Measurements from ENCODE around the gene FBXO11. TPM values are rescaled to one million over a fixed set of nuclear protein-coding genes. Genes with fewer than 3 reads are reported as not detected.

Gene FBXO11
- total RNA-seq, 1 donor: 57.9 TPM

DNA sequence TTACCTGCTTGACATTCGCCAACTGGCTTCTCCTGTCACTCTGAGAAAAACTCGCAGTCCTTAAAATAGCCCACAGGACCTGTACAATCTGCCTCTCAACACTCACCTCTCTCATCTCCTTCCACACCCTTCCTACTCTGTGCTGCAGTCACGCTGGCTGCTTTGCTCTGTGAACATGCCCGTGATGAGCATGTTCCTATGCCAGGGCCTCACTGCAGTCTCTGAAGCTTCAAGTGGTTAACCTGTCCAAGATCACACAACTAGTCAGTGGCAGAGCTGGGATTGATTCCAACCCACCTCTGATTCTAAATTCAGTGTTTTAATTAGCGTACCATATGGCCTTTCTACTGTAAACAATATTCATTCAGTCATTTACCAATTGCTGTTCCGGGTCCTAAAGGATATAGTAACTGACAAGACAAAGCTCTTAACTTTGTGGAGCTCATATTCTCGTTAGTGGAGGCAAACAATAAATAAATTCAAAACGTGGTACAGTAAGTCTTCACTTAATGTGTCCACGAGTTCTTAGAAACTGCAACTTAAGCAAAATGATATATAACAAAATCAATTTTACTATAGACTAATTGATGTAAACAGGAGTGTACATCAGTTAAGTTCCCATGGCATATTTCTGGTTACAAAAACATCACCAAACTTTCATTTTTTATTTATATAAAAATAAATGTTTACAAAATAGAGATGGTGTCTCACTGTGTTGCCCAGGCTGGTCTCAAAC, 38.9 kb upstream of the FBXO11 start:
- Histone ChIP-seq H3K4me1 (ENCODE audit: insufficient read depth, low read length) (no peaks in the 10 kb centered on the region), H3K27me3 (ENCODE audit: insufficient read depth, low read length) (no peaks in the 10 kb centered on the region), H3K9me3 (ENCODE audit: low read depth, low read length) (no peaks in the 10 kb centered on the region), H3K4me2 (ENCODE audit: insufficient read depth, low read length) (no peak overlapping the region), H4K20me1 (ENCODE audit: insufficient read depth, low read length) (no peaks in the 10 kb centered on the region), H3K27ac (ENCODE audit: low read depth, low read length) (no peak overlapping the region), H2AFZ (ENCODE audit: low read length) (no peak overlapping the region), H3K79me2 (ENCODE audit: insufficient read depth, low read length) (no peaks in the 10 kb centered on the region), H3K4me3 (ENCODE audit: insufficient read depth, low read length) (no peak overlapping the region), H3K36me3 (ENCODE audit: insufficient read depth, low read length) (no peaks in the 10 kb centered on the region)
- no peak for TF ChIP-seq CTCF (IDR thresholded peaks at IDR 0.05; ENCODE audit: extremely low read depth, low read depth, low read length)
- no peak for DNase-seq (ENCODE audit: insufficient read length, low spot score, missing footprints)

GRCh38 chr2:47941936-47942335, 35.6 kb upstream of the FBXO11 start:
- Histone ChIP-seq H3K4me1 (ENCODE audit: insufficient read depth, low read length) (no peaks in the 10 kb centered on the region), H3K27ac (ENCODE audit: low read depth, low read length) (no peak overlapping the region), H2AFZ (ENCODE audit: low read length) (no peak overlapping the region), H3K9me3 (ENCODE audit: low read depth, low read length) (no peaks in the 10 kb centered on the region), H3K4me2 (ENCODE audit: insufficient read depth, low read length) (no peak overlapping the region), H3K79me2 (ENCODE audit: insufficient read depth, low read length) (no peaks in the 10 kb centered on the region), H3K27me3 (ENCODE audit: insufficient read depth, low read length) (no peaks in the 10 kb centered on the region), H3K36me3 (ENCODE audit: insufficient read depth, low read length) (no peaks in the 10 kb centered on the region), H3K4me3 (ENCODE audit: insufficient read depth, low read length) (no peak overlapping the region), H4K20me1 (ENCODE audit: insufficient read depth, low read length) (no peaks in the 10 kb centered on the region)
- DNase-seq (ENCODE audit: insufficient read length, low spot score, missing footprints): no peak
- no peak for TF ChIP-seq CTCF (IDR thresholded peaks at IDR 0.05; ENCODE audit: extremely low read depth, low read depth, low read length)

DNA sequence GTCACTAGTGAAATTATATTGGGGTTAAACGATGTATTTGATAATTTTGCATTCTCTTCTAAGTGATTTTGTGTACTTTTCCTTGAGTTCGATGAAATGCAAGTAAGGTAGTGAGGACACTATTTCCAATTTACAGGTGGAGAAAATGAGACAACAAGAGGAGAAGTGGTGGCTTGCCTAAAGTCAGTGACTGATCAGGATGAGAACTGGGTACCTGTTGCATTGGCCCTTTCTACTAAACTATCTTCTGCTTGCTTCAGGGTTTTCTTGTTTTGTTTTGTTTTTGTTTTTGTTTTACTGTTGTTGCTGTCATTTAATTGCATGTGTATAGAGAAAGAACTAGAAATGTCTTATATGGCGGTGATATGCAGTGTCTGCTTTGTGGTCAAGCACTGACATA, 31.4 kb upstream of the FBXO11 start:
- Histone ChIP-seq H3K36me3 (ENCODE audit: insufficient read depth, low read length) (no peaks in the 10 kb centered on the region), H3K27ac (ENCODE audit: low read depth, low read length) (no peak overlapping the region), H3K27me3 (ENCODE audit: insufficient read depth, low read length) (peaks cover 2% of the 10 kb centered on the region), H3K4me1 (ENCODE audit: insufficient read depth, low read length) (no peaks in the 10 kb centered on the region), H2AFZ (ENCODE audit: low read length) (no peak overlapping the region), H3K4me3 (ENCODE audit: insufficient read depth, low read length) (no peak overlapping the region), H3K9me3 (ENCODE audit: low read depth, low read length) (no peaks in the 10 kb centered on the region), H4K20me1 (ENCODE audit: insufficient read depth, low read length) (no peaks in the 10 kb centered on the region), H3K79me2 (ENCODE audit: insufficient read depth, low read length) (no peaks in the 10 kb centered on the region), H3K4me2 (ENCODE audit: insufficient read depth, low read length) (no peak overlapping the region)
- no peak for TF ChIP-seq CTCF (IDR thresholded peaks at IDR 0.05; ENCODE audit: extremely low read depth, low read depth, low read length)
- no peak for DNase-seq (ENCODE audit: insufficient read length, low spot score, missing footprints)

DNA sequence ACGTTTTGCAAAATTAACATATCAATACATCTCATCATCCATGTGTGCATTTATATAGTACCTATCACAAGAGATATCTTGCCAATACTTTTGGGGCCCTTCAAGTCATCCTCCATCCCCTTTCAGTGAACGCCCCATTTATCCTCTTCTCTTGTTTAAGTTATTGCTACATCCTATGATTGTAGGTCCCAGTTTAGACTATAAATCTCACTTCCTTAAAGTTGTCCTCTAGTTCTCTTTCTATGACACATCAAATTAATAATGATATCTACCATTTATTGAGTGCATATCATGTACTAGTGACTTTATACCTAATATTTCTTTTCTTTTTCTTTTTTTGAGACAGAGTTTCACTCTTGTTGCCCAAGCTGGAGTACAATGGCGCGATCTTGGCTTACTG, 28.8 kb upstream of the FBXO11 start:
- Histone ChIP-seq H3K9me3 (ENCODE audit: low read depth, low read length) (no peaks in the 10 kb centered on the region), H2AFZ (ENCODE audit: low read length) (no peak overlapping the region)
- TF ChIP-seq CTCF (IDR thresholded peaks at IDR 0.05; ENCODE audit: extremely low read depth, low read depth, low read length): no peak

More for the DNA sequence above, 28.8 kb upstream of the FBXO11 start:
- Histone ChIP-seq H4K20me1 (ENCODE audit: insufficient read depth, low read length) (no peaks in the 10 kb centered on the region), H3K4me2 (ENCODE audit: insufficient read depth, low read length) (no peak overlapping the region), H3K79me2 (ENCODE audit: insufficient read depth, low read length) (no peaks in the 10 kb centered on the region), H3K36me3 (ENCODE audit: insufficient read depth, low read length) (no peaks in the 10 kb centered on the region), H3K27me3 (ENCODE audit: insufficient read depth, low read length) (peaks cover 2% of the 10 kb centered on the region), H3K4me1 (ENCODE audit: insufficient read depth, low read length) (no peaks in the 10 kb centered on the region), H3K4me3 (ENCODE audit: insufficient read depth, low read length) (no peak overlapping the region), H3K27ac (ENCODE audit: low read depth, low read length) (no peak overlapping the region)
- DNase-seq (ENCODE audit: insufficient read length, low spot score, missing footprints): no peak

Data from osteoblast (primary cell).